Measurements from ENCODE around the gene IGF2R.
"Not testable (repeated sequence)": the region's sequence is repeated elsewhere in the genome, so short reads cannot be mapped to it uniquely, and the experiment has no call there.

IGF2R gene

GRCh38 chr6:160085226-160085625 lies 116.3 kb downstream of the IGF2R start:
- DNase-seq (ENCODE audit: low read depth) = no peak
- H3K4me3 ChIP-seq (ENCODE audit: low read length) = no peak overlapping the region
- TF ChIP-seq CTCF (IDR thresholded peaks at IDR 0.05; ENCODE audit: insufficient read depth, low read depth, low read length, missing control alignments) = no peak

DNA sequence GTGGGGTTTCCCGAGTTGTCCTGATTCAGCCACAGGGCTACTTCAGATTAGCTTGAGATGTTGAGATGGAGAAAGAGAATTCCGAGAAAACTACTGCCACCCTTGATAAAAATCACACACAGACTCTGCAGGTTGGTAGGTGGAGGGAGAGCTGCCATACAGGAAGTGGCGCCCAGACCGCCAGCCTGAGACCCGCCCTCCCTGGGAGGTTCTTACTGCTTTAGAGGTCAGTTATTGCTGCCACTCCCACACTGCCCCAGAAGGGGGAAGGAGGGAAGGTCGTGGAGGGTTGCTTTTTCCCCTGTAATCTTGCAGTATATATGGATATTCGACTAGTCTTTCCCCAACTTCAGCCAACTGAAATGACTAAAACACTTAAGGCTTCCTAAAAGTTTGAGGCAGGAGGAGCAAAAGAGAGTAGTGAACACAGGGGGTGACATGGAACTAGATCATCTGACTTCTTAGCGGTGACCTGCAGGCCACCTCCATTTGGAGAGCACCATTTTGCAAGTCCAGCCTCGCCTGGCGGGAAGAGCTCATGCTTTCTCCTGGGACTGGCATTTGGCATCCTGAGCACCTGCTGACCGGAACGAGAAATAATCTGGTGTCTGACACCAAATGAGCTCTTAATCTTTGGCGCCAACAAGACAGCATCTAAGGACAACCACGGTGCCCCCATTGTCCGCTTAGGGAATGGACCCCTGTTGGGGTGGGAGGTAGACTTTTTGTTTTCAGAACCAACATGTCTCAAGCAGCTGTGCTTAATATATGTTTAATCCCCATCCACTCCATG lies 117.0 kb downstream of the IGF2R start:
- no peak overlapping the region for H3K4me3 ChIP-seq (ENCODE audit: low read length)
- no peak for TF ChIP-seq CTCF (IDR thresholded peaks at IDR 0.05; ENCODE audit: insufficient read depth, low read depth, low read length, missing control alignments)
- no peak for DNase-seq (ENCODE audit: low read depth)

DNA sequence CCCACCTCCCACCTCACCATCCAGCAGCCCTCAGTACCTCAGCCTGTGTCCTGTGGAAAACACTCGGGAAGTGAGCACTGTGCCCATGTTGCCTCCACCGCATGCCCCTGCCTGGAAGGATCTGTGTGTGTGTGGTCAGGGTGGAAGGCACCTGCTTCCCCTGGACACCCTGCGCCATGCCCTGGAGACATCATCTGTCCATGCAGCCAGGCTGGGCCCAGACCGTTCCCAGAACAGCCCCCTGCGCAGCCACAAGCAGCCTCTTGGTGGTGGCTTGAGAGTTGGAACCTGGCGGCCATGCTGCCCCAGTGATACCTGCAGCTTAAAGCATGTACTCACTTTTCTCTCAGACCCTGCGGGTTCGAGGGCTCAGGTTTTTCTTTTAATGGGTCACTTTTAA lies 117.9 kb downstream of the IGF2R start:
- TF ChIP-seq CTCF (IDR thresholded peaks at IDR 0.05; ENCODE audit: insufficient read depth, low read depth, low read length, missing control alignments) = no peak
- DNase-seq (ENCODE audit: low read depth) = no peak
- H3K4me3 ChIP-seq (ENCODE audit: low read length) = no peak overlapping the region

DNA sequence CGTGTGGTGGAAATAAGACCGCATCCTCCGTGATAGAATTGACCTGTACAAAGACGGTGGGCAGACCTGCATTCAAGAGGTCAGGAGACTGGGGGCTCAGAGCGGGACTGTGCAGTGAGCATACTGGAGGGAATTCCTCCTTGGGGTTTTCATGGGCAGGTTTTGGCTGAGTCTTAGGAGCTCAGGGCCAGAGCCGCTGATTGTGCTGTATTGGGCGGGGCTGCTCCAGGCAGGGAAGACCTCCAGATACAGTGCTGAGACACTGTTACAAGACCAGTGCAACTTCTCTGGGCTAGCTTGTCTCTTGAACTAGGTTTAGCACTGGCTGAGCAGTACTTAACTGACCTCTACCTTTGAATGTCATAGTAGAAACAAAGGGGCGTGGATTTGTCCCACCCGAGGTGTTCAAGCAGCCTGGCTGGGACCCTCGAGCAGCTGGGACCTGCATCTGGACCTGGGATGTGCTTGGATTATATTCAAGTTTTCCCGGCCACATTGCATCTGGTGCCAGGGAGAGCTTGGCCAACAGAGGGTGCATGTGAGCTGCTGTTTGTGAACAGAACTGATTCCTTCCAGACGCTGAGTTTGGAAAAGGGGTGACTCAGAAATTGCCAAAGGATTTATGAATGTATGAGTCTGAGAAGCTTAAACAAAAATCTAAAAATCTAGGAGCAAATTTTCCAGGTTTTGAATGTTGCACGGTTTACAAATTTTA lies 119.3 kb downstream of the IGF2R start:
- peak; percentile 78 for DNase-seq (ENCODE audit: low read depth)
- H3K4me3 ChIP-seq (ENCODE audit: low read length) = no peak overlapping the region
- peak; percentile 87 for TF ChIP-seq CTCF (IDR thresholded peaks at IDR 0.05; ENCODE audit: insufficient read depth, low read depth, low read length, missing control alignments)

- no peak overlapping the region for H3K4me3 ChIP-seq (ENCODE audit: low read length)
- TF ChIP-seq CTCF (IDR thresholded peaks at IDR 0.05; ENCODE audit: insufficient read depth, low read depth, low read length, missing control alignments) = no peak
- DNase-seq (ENCODE audit: low read depth) = no peak
These were observed 120.1 kb downstream of the IGF2R start for GRCh38 chr6:160088784-160089533.

DNA sequence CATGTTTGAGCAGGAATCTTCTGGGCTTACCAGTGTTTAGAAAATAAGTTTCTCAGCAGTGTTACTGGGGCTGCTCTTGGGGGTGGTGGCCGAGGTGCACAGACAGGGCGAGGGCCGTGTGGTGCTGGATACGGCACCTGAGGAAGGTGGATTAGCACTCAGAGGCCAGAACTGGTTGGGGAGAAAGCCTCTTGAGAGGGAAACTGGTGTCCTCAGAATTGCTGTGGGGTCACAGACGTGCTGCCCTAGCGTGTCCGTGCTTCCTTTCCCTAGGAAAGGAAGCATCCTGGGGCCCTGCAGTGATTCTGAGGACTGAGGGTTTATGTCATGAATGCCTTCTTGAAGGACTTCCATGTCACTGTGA lies 120.6 kb downstream of the IGF2R start:
- H3K4me3 ChIP-seq (ENCODE audit: low read length) = no peak overlapping the region
- DNase-seq (ENCODE audit: low read depth) = no peak
- no peak for TF ChIP-seq CTCF (IDR thresholded peaks at IDR 0.05; ENCODE audit: insufficient read depth, low read depth, low read length, missing control alignments)

DNA sequence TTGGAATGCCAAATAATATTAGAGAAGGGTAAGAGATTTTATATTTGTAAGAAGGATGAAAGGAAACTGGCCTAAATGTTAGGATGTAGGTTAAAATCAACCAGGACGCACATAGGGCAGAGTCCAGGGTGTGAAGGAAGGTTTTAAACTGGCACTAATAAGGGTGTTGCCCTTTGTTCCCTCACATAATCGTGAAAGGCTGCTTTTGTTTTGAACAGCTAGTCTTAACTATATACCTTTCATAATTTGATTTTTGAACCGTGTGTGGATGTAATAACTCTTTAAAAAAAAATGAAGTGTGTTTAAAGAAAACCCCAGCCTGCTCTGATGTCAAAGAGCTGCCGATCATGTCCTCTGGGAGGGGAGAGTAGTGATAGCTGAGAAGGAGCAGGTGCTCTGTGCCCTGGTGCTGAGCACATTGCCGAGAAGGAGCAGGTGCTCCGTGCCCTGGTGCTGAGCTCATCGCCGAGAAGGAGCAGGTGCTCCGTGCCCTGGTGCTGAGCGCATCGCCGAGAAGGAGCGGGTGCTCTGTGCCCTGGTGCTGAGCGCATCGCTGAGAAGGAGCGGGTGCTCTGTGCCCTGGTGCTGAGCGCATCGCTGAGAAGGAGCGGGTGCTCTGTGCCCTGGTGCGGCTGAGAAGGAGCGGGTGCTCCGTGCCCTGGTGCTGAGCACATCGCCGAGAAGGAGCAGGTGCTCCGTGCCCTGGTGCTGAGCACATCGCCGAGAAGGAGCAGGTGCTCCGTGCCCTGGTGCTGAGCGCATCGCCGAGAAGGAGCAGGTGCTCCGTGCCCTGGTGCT lies 121.8 kb downstream of the IGF2R start:
- not testable (repeated sequence) for DNase-seq (ENCODE audit: low read depth); H3K4me3 ChIP-seq (ENCODE audit: low read length)

GRCh38 chr6:160092176-160092575 lies 123.3 kb downstream of the IGF2R start:
- H3K4me3 ChIP-seq (ENCODE audit: low read length); DNase-seq (ENCODE audit: low read depth): not testable (repeated sequence)
